ENCODE results near the gene SCGB1A1. TPM values are rescaled to one million over a fixed set of nuclear protein-coding genes. Genes with fewer than 3 reads are reported as not detected.
A peak's percentile ranks its signal among the peaks of the same experiment; 100 is the strongest.

The SCGB1A1 gene
- total RNA-seq, 1 donor from 2014 or later, result 2.0 TPM

DNA sequence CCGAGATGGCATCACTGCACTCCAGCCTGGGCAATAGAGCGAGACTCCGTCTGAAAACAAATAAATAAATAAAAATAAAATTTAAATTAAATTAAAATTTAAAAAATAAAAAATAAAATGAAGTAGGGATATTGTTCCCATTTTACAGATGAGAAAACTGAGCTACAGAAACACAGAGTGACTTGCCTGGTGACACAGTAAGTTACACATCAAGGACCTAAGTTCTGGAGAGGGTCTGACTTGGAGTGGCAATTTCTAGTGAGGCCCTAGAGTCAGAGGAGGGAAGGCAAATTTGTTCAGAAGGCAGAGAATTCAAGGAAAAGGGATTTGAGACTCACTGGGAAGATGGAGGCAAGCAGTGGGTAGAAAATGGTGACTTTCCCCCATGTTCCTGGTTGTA is 2.0 kb downstream of the SCGB1A1 start:
- ATAC-seq (no peak), DNase-seq (ENCODE audit: low spot score) (no peak)

DNA sequence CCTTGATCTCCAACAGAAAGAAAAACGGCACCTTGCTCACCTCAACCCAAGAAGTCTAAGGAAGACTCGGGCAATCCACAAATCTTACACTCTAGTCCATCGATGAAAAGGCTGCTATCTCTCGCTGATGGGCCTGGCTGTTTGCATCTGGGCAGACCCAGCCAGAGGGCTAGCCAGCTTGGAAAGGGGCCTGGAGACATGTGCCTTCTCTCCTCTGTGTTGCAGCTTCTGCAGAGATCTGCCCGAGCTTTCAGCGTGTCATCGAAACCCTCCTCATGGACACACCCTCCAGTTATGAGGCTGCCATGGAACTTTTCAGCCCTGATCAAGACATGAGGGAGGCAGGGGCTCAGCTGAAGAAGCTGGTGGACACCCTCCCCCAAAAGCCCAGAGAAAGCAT is 3.2 kb downstream of the SCGB1A1 start:
- no peak for ATAC-seq
- no peak for DNase-seq (ENCODE audit: low spot score)

DNA sequence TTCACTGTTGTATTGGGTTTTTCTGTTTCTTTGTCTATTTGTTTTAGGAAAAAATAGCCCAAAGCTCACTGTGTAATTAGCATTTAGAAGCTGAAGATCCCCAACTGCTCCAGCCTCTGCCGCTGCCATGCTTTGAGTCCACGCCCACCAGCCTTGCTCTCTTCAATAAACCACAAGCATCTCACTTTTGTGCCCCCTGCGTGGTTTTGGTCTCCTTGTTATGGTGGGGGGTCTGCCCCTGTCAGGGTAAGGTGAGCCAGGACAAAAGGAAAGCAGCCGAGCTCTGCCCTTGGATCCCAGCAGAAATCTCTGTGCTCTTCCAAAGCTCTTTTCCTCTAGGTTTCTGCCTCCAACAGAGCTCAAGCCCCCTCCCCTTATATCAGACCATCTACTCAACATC is 4.2 kb downstream of the SCGB1A1 start:
- no peak for DNase-seq (ENCODE audit: low spot score)
- no peak for ATAC-seq

DNA sequence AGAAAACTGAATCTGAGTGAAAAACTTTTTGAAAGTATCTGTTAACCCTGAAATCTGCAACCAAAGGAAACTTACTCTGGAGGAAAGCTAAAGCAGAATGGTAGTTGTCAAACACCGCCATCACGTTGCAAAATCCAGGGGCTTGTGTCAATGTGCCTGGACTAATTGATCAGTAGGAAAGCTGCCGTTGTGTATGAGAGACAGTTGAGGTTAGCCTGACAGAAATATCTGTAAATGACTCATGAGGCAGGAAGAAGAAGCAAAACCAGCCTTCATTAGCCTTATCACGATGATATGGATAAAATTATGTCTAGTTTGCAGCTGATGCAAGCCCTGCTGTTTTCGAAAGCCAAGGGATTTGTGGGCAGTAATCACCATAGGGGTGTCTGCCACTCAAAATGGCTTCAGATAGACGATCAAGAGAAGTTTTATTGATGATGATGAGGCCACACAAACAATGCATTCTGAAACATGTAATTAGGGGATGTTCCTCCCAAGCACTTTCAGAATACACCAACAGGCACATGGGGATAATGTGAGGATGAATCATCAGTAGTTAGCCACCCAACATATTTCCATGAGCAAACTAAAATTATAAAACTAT is 8.9 kb downstream of the SCGB1A1 start:
- DNase-seq (ENCODE audit: low spot score) (no peak), ATAC-seq (no peak)

DNA sequence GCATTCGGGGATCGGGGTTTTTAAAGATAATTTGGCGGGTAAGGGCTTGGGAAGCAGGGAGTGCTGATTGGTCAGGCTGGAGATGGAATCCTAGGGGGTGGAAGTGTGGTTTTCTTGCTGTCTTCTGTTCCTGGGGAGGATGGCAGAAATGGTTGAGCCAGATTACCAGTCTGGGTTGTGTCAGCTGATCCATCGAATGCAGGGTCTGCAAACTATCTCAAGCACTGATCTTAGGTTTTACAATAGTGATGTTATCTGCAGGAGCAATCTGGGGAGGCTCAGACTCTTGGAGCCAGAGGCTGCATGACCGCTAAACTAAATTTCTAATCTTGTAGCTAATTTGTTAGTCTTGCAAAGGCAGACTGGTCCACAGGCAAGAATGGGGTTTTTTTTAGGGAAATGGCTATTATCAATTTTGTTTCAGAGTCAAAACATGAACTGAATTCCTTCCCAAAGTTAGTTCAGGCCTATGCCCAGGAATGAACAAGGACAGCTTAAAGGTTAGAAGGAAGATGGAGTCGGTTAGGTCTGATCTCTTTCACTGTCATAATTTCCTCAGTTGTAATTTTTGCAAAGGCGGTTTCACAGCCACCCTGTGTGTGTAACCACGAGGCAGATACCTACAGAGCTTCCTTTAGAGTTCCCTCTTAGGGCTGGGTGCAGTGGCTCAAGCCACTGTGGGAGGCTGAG is 10.2 kb downstream of the SCGB1A1 start:
- DNase-seq (ENCODE audit: low spot score) (no peak), ATAC-seq (no peak)

DNA sequence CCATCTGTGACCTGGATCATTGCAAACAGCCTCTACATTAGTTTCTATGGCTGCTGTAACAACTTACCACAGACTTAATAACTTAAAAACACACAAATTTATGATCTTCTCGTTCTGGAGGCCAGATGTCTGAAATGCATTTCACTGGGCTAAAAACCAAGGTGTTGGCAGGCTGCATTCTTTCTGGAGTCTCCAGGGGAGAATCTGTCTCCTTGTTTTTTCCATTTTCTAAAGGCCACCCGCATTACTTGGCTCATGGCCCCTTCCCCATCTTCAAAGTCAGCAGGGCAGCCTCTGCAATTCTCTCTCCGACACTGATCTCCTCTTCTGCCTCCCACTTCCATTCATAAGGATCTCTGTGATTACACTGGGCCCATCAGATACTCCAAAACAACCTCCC is 11.6 kb downstream of the SCGB1A1 start:
- no peak for ATAC-seq
- DNase-seq (ENCODE audit: low spot score), result no peak

DNA sequence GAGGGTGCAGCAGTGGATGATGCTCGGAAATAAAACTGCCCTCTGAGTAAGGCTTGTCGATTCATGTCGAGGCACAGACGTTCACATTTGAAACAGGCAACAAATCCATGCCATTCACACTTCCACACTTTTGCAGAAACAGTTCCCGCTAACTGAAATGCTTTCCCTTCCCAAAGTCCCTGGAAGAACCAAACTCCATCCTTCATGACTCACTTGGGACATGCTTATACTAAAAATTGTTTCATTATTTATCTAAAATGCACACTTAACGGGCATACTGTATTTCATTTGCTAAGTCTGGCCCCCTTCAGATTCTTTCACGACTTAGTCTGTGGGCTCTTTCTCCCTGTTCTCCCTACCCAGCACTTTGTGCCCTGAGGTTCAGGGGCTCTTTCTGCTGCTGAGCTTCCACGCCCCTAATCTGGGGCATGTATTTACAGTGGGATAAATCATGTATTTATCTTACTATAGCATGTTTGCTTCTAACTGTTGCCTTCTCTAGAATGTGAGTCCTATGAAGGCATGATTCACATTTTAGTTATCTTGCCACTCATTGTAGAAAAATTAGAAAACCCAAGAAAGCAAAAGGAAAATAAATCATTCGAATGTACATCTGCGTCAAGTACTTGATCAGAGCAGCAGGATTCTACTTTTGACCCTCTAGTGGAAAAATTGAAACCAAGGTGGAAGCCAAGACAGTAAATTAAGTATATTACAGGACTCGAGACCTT is 12.5 kb downstream of the SCGB1A1 start:
- ATAC-seq (no peak), DNase-seq (ENCODE audit: low spot score) (no peak)

DNA sequence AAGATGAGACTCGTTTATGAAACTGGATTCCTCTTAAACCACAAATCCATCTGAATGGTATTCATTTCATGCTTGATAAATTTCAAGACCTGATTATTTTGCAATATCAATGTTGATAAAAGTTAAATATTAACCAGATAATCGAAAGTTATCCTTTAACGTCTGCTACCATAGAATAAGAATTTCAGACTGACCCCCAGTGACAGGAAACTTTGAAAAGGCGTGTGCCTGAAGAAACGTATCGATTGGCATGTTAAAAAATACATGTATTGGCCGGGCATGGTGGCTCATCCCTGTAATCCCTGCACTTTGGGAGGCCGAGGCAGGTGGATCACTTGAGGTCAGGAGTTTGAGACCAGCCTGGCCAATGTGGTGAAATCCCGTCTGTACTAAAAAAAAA is 13.9 kb downstream of the SCGB1A1 start:
- DNase-seq (ENCODE audit: low spot score) (peak; percentile 78), ATAC-seq (peak; percentile 84)

DNA sequence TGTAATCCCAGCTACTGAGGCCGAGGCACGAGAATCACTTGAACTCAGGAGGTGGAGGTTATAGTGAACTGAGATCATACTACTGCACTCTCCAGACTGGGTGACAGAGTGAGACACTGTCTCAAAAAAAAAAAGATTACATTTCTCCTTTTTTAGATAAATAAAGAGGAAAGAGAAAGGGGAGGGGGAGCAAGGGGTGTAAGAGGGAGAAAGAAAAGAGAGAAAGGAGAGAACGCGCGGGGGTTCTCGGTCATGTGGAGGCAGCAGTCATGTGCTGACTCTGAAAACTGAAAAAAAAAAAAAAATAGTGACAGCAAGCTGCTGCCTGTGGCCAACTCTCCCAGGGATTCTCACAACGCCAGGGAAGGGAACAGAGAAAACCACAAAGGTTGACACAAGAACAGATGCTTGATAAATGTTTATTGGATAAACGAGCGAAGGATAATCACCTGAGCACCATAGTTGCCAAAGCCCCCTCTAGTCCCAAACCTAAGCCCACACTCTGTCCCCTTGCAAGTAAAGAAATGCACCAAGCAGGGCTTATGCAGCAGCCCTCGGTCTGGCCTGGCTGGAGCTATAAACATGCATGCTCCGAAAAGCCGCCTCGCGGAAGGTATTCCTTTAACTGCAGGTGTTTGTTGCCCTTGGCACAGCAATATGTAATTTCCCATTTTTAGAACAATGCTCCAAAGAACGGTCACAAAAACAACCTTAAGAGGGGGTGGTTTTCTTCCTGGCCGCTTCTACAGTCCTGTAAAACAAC is 14.5 kb downstream of the SCGB1A1 start:
- ATAC-seq (peak; percentile 33), DNase-seq (ENCODE audit: low spot score) (no peak)

DNA sequence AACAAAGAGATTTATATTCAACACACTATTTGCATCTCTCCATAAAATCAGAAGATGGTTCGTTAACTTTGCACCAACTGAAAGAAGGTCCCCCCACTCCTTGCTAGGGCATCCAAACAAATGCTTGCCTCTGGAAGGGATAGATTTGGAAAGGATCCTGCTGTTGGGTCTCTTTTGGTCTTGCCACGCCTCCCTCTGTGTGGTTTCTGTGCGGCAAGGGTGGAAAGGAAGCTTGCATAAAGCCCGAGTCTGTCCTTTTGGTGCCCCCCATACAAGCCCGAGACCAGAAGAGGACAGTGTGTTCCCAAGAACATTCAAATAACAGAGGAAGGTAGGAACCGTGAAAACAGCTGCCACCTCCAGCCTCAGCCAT is 15.1 kb downstream of the SCGB1A1 start:
- no peak for ATAC-seq
- no peak for DNase-seq (ENCODE audit: low spot score)

DNA sequence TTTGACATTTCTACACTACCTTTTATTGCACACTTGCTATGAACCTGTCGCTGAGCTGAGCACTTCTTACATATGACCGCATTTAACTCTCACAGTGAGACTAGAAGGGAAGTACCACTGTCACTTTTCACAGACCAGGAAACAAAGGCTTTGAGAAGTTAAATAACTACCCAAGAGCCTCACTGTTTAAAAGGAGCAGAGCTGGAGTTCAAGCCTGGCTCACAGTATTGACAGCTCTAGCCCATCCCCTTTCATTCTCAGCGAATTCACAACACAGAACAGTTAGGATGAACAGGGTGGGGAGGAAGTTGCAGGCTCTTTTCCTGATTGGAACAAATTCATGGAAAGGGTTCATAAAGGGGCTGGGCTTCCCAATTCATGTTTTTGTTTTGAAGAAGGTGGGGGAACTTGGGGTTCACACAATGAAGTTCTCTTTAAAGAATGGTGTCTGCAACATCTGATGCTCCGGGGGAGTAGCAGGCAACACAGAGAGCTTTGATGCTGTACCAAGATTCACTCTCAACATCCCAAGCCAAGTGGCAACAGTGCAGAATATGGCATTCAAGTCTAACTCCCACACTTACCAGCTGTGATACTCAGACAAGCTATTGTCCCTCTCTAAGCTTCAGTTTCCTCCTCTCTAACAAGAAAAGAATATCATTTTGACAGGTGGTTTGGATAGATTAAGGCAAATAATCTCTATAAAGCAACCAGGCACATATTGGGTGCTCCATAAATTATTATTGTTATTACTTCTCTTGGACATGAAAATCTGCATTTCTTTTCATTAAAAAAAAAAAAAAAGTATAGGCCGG is 17.2 kb downstream of the SCGB1A1 start:
- ATAC-seq, result no peak
- no peak for DNase-seq (ENCODE audit: low spot score)

DNA sequence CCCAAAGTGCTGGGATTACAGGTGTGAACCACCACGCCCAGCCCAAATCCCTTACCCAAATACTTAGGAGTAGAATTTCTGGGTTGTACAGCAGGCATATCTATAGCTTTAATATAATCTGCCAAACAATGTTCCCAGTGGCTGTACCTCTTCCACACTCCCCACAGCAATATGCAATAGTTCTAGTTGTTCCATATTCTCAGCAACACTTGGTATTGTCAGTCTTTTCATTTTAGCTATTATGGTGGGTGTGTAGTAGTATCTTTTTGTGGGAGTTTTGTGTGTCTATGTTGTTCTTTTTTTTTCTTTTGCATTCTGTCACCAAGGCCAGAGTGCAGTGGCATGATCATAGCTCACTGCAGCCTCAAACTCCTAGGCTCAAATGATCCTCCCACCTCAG is 18.8 kb downstream of the SCGB1A1 start:
- no peak for DNase-seq (ENCODE audit: low spot score)
- no peak for ATAC-seq

DNA sequence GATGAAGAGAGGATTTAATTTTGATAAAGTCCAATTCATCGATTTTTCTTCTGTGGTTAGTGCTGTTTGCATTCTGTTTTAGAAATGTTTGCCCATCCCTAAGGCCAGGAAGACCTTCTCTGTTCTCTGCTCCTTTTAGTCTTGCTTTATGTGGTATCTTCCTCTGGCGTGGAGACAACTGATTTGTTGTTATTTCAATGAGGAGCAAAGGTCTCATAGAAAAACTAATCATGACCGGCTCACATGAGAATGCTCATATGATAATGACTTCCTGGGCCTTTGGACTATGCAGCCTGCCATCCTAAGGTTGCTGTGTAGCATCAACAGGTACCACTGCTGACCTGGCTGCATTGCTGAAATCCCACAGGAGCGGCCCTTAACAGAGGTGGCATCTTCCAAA is 19.8 kb downstream of the SCGB1A1 start:
- ATAC-seq (peak; percentile 77), DNase-seq (ENCODE audit: low spot score) (no peak)

DNA sequence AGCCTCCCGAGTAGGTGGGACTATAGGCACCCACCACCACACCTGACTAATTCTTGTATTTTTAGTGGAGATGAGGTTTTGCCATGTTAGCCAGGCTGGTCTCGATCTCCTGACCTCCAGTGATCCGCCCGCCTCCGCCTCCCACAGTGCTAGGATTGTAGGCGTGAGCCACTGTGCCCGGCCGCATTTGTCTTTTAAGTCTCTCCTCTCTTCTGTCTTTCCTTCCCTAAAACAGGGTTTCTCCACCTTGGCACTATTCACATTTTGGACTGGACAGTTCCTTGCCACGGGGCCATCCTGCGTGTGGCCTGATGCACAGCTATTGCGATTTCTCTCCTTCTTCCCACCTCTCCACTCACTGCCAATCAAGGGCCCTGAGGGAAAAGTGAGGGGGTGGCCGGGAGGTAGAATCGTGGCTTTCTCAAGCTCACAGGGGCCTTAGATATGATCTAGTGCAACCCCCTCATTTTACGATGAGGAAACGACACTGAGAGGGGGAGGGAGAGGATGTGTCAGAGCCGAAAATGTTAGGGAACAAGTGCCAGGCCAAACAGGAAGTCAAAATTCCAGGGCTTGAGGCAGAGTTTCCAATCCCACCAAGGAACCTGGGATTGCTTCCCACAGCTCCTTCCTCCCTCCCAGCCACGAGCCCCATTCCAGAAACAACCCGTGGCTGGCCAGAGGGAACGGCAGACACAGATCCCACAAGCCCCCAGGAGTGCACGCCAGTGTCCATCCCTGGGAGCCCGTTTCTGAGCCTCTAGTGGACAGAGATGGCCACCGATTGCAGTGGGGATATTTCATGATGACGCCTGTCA is 21.2 kb downstream of the SCGB1A1 start:
- ATAC-seq (no peak), DNase-seq (ENCODE audit: low spot score) (no peak)

DNA sequence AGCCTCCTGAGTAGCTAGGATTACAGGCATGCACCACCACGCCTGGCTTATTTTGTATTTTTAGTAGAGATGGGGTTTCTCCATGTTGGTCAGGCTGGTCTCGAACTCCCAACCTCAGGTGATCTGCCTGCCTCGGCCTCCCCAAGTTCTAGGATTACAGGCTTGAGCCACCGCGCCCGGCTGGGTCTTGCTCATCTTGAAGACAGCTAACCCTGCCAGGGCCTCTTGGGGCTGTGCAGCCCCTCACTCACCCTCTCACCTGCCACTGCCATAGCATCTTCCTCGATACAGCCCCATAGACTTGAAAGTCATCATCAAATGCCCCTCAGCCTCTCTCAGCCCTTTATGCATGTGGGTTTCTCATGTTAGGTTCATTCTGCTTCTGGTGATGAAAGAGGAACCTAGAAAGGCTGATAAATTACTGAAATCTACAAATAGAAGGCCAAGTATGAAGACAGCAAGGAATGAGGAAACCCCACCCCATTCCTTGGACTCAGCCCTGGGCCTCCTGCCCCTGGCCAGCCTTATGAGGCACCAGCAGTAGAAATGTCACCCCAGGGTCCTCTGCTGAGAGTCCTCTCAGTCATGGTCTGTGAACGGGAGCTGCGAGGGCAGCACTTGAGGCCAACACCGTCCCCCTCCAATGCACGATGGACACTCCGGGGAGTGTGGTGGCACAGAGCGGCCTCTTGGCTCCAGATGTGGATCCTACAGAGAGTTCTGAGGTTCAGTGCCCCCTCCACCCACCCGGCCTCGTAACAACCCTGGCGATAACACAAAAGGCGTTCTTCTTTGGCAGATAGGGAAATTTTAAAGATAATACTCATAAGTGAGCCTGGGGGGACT is 24.8 kb downstream of the SCGB1A1 start:
- DNase-seq (ENCODE audit: low spot score), result no peak
- ATAC-seq, result peak; percentile 38

DNA sequence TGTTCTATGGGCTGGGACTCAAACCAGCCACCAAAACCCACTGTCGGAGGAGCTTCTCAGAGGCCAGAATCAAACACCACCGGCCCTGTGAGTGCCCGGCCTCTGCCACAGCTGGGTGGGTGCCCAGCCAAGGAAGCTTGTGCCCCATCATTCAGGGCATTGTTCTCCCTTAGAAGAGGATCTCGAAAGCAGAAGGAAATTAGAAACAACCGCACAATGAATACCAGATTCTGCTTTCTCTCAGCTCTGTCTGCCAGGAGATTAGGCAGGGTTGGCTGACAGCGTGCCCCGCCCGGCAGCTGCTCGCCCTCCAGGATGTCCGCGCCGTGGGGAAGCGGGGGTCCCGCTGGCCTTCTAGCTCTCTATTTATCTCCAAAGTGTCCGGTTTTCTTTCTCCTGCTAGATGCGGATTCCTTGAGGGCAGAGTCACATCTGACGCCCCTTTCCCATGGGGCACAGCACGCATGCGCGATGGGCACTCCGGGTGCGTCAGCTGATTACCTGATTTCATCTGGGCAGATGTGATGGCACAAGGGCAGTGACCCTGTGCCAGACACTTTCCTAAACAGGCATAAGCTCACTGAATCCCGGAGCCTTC is 25.5 kb downstream of the SCGB1A1 start:
- peak; percentile 27 for ATAC-seq
- DNase-seq (ENCODE audit: low spot score), result no peak

DNA sequence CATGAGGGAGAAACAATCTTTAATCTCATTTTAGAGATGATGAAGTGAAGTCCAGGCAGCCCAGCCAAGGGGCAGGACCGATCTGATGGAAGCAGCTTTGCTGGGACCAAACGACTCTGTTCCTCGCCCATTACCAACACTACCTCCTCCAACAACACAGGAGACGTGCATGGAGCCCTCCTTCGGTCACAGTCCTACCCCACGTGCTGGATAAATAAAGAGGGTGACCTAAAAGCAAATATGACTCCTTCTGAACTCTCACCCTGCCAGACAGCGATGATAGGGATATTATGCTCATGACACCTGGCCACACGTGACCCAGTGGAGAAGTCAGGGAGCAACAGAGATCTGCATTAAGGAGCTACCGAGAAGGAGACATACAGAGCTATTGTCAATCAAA is 26.0 kb downstream of the SCGB1A1 start:
- peak; percentile 23 for ATAC-seq
- DNase-seq (ENCODE audit: low spot score), result no peak

DNA sequence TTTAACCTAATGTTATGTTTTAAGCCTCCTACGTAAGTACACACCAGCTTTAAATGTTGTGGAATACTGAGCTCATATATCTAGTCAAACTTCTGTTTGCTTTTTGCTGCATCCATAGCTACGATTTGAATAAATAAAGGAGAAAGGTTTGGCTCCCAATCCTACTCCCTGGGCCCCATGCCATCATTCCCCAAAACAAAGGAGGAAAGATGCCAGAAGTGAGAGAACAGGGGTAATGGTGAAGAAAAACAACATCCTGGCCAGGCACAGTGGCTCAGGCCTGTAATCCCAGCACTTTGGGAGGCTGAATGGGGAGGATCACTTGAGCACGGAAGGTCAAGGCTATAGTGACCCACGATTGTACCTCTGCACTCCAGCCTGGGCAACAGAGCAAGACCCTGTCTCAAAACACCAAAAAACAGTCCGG is 26.5 kb downstream of the SCGB1A1 start:
- ATAC-seq, result no peak
- no peak for DNase-seq (ENCODE audit: low spot score)

DNA sequence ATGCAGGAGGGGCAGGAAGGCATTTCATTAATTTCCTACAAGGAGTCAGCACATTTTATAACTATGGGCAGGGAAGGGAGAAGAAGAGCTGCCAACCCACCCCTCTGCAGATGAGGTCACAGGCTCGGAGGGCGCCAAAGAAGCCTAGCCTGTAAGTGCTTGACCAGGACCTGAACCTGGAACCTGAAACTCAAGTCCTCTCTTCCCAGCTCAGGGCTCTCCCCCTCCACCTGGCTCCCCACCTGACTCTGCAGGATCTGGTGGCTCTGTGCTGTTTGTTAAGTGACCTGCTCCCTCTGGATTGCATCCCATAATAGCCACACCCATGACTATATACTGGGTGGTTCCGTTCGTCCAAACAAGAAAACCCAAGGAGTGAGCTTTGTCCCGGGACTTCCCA is 27.3 kb downstream of the SCGB1A1 start:
- DNase-seq (ENCODE audit: low spot score), result no peak
- no peak for ATAC-seq

All from left lobe of liver (tissue), 2 donors.